Hepatocyte (in vitro differentiated cells): ENCODE results near the gene KCNJ3.

ENCODE experiments used
- CTCF ChIP-seq: fragments of 200-600 bp; sonication (generic); IDR thresholded peaks from 2 replicates; pipeline ENCODE4 v1.5.1; 2016; ENCODE audit warnings: antibody characterized with exemption, mild to moderate bottlenecking; ENCODE audit not compliant: poor library complexity
- EZH2 ChIP-seq: fragments of 200-600 bp; sonication (generic); IDR thresholded peaks from 2 replicates; pipeline ENCODE4 v1.6.1; 2016; ENCODE audit warnings: antibody characterized with exemption, mild to moderate bottlenecking, borderline replicate concordance
- EZH2phosphoT487 ChIP-seq: fragments of 200-600 bp; sonication (generic); IDR thresholded peaks from one replicate; pipeline ENCODE4 v1.6.1; 2018; ENCODE audit warnings: antibody characterized with exemption, mild to moderate bottlenecking, low read depth, moderate library complexity; ENCODE audit not compliant: unreplicated experiment, severe bottlenecking

GRCh38 chr2:154758871-154759270 lies 60.4 kb downstream of the KCNJ3 start:
- no peak for TF ChIP-seq CTCF
- no peak for TF ChIP-seq EZH2
- no peak for TF ChIP-seq EZH2phosphoT487
